Adrenal gland (tissue), 5 donors: ENCODE data around the gene FXYD3.

Source experiments
- CTCF ChIP-seq, 6 experiments: fragments of 450-650 bp in 4 of 6; fragments of 200-600 bp in 2 of 6; sonication (generic) in 1 of 6; IDR thresholded peaks; 1 replicate in 5 of 6; 2 replicates in 1 of 6; pipeline versions ENCODE4 v1.5.1 to v1.8.0; 2016 to 2021; ENCODE audit warnings: antibody characterized with exemption in 6 of 6, mild to moderate bottlenecking in 2 of 6, moderate library complexity in 1 of 6
- POLR2A ChIP-seq, 2 donors: fragments of 450-650 bp; IDR thresholded peaks; one replicate each; pipeline ENCODE4 v1.6.1; 2017; ENCODE audit warnings: antibody characterized with exemption in 2 of 2, mild to moderate bottlenecking in 2 of 2, moderate library complexity in 1 of 2
- donor health status: DM: no; HTN: no; CAD: no.

GRCh38 chr19:35130761-35131720 lies 15.4 kb downstream of the FXYD3 start:
- TF ChIP-seq POLR2A (IDR thresholded peaks at IDR 0.05) (no peak), CTCF (IDR thresholded peaks at IDR 0.05) (no peak)
